Retinal pigment epithelial cell (primary cell): ENCODE measurements around the gene IL20RA.

Experiments used
- DNase-seq: peaks from one replicate; pipeline ENCODE4 v3.0.0-alpha.2; 2010; ENCODE audit warnings: low read depth
- H3K4me3 ChIP-seq: 2 replicates; pipeline ENCODE4 v1.5.1; 2011; ENCODE audit warnings: mild to moderate bottlenecking, low read length, control low read depth, moderate library complexity
- TF ChIP-seq, protein P1 (sequence below): conservative IDR thresholded peaks from 2 replicates; pipeline ENCODE4 v1.5.1; 2011; ENCODE audit warnings: low read depth, low read length, control low read depth, inconsistent platforms

IL20RA gene

GRCh38 chr6:136985502-136985901 lies 59.3 kb downstream of the IL20RA start:
- TF ChIP-seq, protein P1, sequence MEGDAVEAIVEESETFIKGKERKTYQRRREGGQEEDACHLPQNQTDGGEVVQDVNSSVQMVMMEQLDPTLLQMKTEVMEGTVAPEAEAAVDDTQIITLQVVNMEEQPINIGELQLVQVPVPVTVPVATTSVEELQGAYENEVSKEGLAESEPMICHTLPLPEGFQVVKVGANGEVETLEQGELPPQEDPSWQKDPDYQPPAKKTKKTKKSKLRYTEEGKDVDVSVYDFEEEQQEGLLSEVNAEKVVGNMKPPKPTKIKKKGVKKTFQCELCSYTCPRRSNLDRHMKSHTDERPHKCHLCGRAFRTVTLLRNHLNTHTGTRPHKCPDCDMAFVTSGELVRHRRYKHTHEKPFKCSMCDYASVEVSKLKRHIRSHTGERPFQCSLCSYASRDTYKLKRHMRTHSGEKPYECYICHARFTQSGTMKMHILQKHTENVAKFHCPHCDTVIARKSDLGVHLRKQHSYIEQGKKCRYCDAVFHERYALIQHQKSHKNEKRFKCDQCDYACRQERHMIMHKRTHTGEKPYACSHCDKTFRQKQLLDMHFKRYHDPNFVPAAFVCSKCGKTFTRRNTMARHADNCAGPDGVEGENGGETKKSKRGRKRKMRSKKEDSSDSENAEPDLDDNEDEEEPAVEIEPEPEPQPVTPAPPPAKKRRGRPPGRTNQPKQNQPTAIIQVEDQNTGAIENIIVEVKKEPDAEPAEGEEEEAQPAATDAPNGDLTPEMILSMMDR = no peak
- DNase-seq = no peak
- H3K4me3 ChIP-seq = no peak overlapping the region

- H3K4me3 ChIP-seq = no peak overlapping the region
- DNase-seq = no peak
- TF ChIP-seq, protein P1 = no peak
Measured at GRCh38 chr6:136984578-136984977, 60.2 kb downstream of the IL20RA start.

DNA sequence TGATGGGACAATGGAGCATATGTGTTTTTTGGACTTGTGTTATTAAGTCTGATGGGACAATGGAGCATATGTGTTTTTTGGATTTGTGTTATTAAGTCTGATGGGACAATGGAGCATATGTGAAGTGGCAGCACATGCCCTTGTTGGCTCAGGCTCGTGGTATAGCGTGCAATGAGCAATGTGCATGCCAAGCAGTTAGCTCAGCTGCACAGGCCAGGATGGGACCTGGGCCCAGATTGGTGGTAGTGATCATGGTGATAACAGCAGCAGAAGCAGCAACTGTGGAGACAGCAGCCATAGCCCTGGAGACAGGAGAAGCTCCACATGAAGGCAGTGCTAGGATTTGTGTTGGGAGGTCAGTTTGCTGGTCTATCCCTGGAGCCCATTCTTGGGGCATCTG lies 61.1 kb downstream of the IL20RA start:
- no peak overlapping the region for H3K4me3 ChIP-seq

GRCh38 chr6:136982928-136983327 lies 61.8 kb downstream of the IL20RA start:
- TF ChIP-seq, protein P1 = no peak
- DNase-seq = no peak
- no peak overlapping the region for H3K4me3 ChIP-seq

More for the DNA sequence above, 61.1 kb downstream of the IL20RA start:
- TF ChIP-seq, protein P1 = no peak
- no peak for DNase-seq

DNA sequence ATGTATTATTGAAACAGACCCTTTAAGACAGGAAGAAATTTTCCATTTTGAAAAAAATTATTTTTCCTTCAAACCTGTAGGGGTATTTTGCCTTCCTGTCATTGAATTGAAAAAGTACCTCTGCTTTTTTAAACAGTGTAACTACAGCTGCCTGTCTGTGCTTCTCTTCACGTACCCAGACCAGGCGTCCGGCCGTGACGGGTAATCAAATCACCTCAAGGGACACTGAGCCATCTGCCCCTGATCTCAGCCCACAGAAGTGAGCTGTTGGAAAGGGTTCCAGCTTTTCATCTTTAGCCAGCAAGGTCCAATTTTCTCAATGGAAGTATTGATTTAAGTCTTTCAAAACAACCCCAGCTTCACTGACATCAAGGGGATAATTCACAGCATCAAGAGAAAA lies 64.7 kb downstream of the IL20RA start:
- H3K4me3 ChIP-seq = no peak overlapping the region
- TF ChIP-seq, protein P1 = no peak
- DNase-seq = no peak

GRCh38 chr6:136979206-136979605 lies 65.6 kb downstream of the IL20RA start:
- no peak overlapping the region for H3K4me3 ChIP-seq
- no peak for DNase-seq
- TF ChIP-seq, protein P1 = no peak

DNA sequence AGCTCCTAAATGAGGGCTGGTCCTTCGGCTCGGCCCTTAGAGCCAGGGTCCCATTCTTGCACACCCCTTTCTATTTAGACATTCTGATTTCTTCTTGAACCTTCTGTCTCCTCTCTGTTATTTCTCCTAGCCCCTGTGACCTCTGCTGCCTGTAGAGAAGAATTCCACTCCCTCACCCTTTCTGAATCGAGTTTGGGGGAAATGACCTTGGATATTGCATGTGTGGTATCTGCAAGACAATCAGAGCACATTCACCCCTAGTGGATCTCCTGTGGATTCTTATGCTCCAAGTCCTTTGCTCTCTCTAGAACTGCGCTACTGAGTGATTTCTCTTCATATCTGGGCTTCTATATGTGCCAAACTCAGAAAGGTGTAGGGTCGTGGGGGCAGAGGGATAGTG lies 67.7 kb downstream of the IL20RA start:
- TF ChIP-seq, protein P1 = no peak
- no peak overlapping the region for H3K4me3 ChIP-seq
- no peak for DNase-seq
